GM18498 (cell line): ENCODE data around the gene GOLT1B.

ENCODE experiments used
- ATAC-seq: cut with Tn5 transposase; IDR thresholded peaks from one replicate; pipeline ENCODE4 v1.9.1; 2021; ENCODE audit warnings: mild to moderate bottlenecking, moderate library complexity; ENCODE audit not compliant: unreplicated experiment

GOLT1B gene

DNA sequence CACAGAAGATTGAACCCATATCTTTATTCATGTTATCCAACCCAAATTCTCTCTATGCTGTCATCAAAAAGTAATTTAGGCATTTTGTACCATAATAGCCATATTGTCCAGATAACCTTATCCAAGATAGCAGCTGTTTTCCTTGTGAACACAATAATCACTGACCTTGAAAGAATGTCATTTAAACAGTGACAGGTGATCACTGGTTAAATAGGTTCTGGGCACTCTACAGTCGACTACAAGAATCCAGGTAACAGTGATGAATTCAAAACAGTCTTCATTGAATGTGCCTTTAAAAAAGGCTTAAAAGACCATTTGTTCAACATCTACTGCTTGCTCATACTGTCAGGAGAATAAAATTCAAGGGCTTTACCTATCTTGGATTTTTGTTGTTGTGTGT, 20.0 kb downstream of the GOLT1B start:
- no peak for ATAC-seq

- ATAC-seq = no peak
Observed at GRCh38 chr12:21523148-21523547, 21.6 kb downstream of the GOLT1B start.

DNA sequence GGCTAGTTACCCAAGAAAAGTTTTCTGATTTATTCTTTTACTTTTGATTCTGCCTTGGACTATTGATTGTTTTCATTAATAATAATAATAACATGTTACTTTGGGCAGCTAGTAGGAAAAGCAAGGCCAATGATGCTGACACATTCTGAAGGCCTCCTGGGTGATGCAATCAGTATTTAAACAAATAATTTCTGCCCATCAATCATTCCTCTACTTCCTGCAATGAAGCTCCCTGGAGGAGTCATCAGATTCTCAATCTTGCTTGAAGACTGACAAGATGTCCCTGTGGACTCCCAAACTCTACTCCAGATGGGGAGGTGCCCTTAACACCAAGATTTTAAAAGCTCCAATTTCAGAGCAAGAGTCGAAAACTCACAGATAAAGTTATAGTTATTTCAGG, 24.5 kb downstream of the GOLT1B start, which contains the start of gene SPX:
TSS of gene SPX (plus strand) at position 244 of the 400 bp plus-strand sequence. CDS start 177 bp downstream, outside the sequence.
- no peak for ATAC-seq

DNA sequence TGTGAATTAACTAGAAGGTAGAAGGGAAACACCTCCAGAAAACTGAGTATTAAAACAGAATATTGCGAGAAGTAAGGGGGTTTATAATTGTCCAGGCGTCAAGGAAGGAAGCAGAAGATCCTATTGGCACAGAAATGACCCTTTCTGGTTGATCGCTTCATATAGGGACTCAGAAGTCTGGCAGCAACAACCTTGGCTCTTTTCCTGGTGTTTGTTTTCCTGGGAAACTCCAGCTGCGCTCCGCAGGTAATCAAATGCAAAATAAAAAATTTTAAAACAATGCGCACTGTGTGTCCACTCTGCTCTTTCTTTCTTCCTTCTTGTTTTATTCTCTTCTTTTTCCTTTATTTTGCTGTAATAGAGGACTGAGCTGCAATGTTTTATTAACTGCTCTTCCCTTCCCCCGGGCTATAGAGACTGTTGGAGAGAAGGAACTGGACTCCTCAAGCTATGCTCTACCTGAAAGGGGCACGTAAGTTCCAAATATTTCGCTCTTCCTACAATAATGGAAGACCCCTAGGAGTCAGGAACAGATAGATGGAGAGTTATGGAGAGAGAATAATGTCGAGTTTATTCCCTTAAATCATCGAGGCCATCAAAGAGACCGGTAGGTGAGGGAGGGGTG, 25.2 kb downstream of the GOLT1B start:
- no peak for ATAC-seq

DNA sequence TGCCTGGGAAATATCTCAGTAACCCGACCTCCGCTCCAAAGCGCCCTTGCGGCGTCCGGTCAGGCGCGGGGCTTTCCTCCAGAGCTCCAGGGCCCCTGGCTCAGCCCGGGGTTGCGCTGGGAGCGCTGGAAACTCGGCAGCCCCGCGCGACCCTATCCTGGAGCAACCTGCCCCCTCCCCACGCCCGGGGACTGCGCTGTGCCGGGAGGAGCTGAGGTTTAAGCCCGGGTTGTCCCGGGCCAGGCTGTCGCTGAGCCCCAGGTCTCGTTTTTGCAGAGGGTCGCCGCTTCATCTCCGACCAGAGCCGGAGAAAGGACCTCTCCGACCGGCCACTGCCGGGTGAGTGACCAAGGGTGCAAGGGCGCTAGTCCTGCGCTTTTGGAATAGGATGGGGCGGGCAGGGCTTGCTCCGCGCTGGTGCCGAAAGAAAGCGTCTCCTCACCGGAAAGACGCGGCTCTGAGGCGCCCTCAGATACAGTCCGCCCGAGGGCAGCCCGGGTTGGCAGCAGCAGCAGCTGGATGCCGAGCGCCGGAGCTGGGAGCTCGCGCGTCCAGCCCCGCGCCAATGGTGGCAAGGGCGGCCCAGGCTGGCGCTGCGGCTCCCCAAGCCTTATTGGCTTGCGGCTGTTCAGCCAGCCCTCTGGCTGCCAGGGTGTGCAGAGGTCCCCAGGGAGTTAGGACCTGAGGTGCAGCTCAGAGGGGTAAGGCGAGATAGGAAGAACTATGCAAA, 26.0 kb downstream of the GOLT1B start:
- ATAC-seq = peak; percentile 96

DNA sequence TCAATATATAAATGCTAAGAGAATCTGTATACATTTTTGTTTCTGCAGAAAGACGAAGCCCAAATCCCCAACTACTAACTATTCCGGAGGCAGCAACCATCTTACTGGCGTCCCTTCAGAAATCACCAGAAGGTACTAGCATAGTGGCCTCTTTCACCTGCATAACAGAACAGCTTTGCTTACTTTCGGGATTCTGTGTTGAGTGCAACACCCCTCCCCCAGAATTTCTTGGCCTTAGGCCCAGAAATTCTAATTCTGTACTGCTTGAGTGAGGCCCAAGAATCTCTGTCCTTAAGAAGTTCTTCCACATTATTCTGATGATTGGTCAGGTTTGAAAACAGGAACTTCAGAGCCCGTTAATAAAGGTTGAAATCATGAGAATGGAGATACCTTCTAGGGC, 27.4 kb downstream of the GOLT1B start:
- no peak for ATAC-seq

GRCh38 chr12:21529456-21529855, 27.9 kb downstream of the GOLT1B start:
- no peak for ATAC-seq

DNA sequence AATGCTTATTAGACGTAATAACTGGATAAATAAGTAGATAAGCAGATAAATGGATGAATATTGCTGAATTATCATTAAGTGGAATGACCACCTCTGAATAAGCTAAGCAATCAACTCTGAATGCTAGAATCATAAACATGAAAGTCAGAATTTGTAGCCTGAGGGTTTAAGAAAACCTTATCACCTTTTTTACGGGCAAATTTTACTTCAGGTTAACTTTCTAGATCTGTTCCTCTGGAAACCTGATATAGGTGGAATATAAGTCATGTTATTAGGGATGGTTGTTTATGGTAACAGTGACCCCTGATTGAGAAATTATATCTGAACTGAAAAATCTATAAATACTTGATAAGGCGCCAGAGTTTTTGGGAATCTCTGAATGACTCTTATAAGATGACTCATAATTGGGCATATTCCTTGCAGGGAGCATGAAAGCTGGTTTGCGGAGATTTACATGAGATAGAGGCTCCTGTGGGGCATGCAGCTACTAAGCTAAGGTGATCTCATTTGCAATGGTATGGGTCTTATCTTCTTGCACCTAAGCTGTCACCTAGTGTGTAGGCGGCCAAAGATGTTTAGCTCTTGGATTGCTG, 36.6 kb downstream of the GOLT1B start:
- ATAC-seq = no peak

GRCh38 chr12:21539797-21540196, 38.2 kb downstream of the GOLT1B start:
- ATAC-seq = no peak

GRCh38 chr12:21541773-21542172, 40.2 kb downstream of the GOLT1B start:
- ATAC-seq = no peak

- ATAC-seq = no peak
Observed at GRCh38 chr12:21542403-21542802, 40.8 kb downstream of the GOLT1B start.

GRCh38 chr12:21543151-21543550, 41.6 kb downstream of the GOLT1B start:
- ATAC-seq = no peak

GRCh38 chr12:21545557-21545956, 44.0 kb downstream of the GOLT1B start:
- no peak for ATAC-seq

DNA sequence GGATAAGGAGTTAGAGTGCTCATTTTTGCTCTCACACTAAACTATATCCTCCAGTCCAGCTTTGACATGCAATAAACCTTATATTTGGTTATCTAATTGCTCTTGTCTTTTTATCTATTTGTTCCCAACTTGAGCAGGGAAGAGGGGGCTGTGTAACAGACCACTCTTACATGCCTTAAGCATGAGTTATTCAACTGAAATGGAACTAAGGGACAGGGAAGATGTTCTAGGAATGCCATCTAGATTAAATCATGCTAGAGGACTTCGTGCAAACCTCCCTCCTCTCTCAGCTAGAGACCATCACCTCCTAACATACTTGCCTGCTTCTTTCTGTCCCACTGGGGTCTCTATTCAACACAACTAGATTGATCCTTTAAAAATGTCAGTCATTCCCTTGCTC, 45.1 kb downstream of the GOLT1B start:
- ATAC-seq = no peak

- no peak for ATAC-seq
Observed at GRCh38 chr12:21547437-21547836, 45.8 kb downstream of the GOLT1B start.

DNA sequence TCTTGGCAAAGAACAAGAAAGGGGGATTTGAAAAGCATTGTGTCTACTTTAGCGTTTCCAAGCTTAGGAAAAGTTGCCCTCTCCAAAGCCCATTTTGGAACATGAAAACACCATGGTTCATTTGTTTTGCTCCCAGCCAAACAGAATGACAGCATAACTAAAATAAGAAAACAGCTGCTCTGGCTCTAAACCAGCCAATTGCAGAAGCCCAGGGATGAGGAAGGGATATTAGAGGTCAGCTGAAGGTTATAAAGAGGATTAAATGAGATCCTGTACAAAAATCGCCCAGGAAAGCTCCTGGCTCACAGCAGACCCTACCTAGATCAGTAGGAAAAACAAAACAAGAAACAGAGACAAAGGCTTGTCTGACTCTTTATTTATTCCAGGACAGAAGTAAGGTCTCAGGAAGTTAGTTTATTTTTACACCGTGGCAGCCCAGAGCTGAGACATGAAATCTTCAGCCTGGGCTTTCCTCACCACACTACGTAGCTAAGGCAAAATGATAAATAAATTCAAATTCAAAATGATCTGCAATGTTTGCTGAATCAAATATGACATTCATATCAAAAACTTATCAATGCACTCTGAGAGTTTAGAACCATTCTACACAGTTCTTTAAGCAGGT, 50.4 kb downstream of the GOLT1B start:
- no peak for ATAC-seq

GRCh38 chr12:21552635-21553328, 51.2 kb downstream of the GOLT1B start:
- no peak for ATAC-seq

DNA sequence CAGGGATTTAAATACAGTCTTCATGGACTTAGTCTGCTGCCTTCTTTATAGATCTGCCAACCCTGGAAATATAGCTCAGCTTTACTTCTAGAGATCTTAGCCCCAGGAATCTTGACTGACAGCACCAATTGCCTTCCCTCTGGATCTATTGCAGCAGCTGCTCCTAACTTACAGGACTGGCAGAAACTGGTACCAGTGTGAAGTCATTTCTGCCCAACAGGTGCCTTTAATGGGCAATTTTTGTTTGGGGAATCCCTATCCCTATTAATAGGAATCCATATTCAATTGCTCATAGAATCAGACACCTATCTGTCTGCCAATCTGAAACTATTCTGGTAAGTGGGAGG, 51.7 kb downstream of the GOLT1B start:
- no peak for ATAC-seq

GRCh38 chr12:21558100-21558679, 56.6 kb downstream of the GOLT1B start:
- ATAC-seq = no peak

DNA sequence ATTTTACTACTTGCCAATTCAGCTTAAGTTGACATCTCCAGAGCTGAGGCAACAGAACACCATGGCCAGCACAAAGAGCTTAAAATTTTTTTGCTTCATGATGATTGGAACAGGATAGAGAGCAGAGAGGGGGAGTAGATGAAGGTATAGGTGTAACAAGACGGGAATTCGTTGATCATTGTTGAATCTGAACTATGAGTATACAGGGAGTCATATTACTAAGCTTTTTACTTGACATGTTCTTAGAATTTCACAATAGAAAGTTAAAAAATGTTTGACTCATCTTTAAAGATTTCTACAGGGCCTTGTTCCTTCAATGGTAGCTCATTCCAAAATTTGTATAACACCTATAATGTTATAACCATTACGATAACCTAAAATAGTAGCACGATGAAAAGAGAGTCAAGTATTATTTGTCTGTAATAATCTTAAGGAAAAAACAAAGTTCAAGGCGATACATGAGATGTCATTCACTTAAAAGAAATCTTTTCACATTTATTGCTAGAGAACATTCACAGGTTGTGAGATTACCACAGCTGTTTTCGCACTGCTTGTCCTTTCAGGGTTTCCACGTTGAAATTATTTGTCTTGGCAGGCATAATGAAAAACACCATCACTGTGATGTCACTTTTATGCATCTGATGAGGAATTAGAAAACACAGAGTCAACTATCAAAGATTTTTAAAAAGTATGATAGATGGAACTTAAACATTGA, 58.4 kb downstream of the GOLT1B start:
- ATAC-seq = no peak
